CD4-positive, alpha-beta T cell treated with Interleukin-6 at 100 ng/mL for 8 hours (primary cell): ENCODE data around the gene LRRC8D.
"Not testable (repeated sequence)": the region's sequence is repeated elsewhere in the genome, so short reads cannot be mapped to it uniquely, and the experiment has no call there.

Source experiments
- DNase-seq: peaks from one replicate; pipeline ENCODE4 v3.0.0-alpha.2; 2020; ENCODE audit warnings: mixed read lengths, low spot score

The LRRC8D gene

DNA sequence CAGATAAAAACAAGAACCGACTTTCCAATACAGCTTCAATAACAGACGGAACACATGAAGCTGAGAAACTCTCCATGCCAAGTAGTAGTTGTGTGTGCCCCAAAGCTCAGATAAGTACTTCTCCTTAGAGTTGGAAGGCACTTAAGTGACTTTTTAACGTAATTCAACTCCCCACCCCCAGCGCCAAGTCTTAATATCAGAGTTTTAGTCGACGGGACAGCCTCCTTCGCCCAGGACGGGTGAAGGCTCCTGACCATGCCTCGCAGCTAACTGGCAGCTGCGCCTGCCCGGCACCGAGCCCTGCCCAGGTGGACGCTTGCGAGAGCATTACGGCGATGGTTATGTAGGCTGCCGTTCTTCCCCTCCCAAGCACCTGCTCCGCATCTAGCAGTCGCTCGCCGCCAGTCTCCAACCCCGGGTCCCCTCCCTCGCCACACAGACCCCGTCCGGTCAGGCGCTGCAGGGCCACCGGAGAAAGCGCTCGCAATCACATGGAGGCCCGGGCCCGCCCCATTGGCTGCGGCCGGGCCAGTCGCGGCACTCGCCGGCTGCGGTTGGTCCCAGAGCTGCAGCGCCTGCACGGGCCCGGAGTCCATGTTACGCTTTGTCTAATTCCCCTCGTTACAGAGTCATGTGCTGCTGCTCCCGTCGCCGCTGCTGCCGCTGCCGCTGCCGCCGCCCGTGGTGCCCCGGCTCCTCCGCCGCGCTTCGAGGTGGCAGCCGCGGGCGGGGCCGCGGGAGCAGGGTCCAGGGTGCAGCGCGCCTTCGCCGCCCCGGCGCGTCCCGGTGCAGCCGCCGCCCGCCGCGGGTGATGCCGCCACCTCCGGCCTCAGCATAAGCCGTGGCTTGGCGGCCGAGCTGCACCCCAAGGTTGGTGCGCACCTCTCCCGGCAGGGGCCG lies at the start of gene LRRC8D:
Gene LRRC8D, plus strand, starts transcription at position 611 of the 900 bp plus-strand sequence. CDS start 112,037 bp downstream, outside the sequence.
- DNase-seq, result peak; percentile 62

DNA sequence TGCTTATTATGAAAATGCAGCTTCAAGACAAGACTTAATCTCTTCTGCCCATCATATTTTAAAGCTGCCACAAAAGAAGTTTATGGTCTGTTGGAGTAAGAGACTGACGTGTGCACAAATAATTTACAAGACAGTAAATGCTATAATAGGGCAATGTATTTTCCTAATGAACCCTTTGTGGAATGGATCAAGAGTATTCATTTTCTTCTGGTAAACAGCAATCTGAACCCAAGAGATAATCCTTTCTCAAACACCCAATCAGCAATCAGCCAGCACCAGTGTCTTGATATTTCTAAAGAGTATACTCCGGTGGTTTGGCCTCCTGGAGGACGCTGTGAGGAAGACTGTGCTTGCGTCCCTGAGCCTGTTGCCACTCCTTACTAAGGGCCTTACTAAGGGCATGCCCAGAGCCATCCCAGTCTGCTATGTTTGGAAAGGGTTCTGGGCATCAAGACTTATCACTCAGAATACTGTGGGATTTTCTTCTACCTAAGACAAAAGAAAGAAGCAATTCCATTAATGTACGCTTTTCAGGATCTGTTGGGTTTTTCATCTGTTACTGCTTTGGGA lies 48.8 kb upstream of the LRRC8D start:
- DNase-seq, result no peak

DNA sequence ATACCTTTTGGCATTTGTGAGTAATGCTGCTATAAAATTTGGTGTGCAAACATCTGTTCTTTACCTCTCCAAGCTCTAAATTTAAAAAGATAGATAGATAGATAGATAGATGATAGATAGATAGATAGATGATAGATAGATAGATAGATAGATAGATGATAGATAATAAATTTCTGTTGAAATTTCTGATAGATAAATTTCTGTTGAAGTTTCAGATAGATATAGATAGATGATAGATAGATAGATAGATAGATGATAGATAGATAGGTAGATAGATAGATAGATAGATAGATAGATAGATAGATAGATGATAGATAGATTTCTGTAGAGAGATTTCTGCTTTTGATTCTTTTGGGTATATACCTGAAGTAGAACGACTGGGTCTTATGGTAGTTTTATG lies 44.7 kb upstream of the LRRC8D start:
- not testable (repeated sequence) for DNase-seq

DNA sequence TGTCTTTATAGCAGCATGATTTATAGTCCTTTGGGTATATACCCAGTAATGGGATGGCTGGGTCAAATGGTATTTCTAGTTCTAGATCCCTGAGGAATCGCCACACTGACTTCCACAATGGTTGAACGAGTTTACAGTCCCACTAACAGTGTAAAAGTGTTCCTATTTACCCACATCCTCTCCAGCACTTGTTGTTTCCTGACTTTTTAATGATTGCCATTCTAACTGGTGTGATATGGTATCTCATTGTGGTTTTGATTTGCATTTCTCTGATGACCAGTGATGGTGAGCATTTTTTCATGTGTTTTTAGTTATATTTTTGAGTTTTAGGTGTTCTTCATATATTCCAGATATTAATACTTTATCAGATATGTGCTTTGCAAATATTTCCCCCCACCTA lies 43.6 kb upstream of the LRRC8D start:
- not testable (repeated sequence) for DNase-seq

DNA sequence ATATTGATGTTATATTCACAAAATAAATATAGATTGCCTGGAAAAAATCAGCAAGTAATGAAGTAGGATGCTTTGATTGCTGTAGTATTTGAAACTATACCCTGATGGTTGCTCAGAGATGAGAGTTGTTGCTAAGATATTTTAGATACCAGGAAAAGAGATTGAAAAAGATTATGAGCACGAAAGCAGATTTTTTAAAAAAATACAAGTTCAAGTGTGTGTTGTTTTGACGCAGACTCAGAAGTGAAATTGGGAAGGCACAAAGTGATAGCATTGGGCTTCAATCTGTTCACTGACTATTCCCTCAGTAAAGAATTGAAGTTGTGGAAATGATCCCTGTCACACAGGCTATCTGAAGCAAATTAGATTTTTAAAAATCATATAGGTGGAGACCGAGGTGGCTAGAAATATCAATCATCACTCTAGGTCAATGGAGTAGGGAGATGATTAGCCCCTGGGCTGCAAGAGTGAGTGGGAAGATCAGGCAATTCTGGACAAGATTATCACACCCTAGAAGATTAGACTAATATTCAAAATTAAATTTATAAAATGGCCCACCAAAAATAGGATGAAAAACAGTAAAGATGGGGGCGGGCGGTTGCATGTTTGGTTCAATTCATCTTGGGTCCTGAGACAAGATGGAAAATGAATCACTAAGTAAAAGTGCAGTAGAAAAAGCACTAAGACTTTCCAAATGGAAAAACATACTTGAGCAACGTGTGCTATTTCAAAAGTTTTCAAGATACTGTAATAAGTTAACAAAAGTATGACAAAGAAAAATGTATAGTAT lies 41.5 kb upstream of the LRRC8D start:
- no peak for DNase-seq

DNA sequence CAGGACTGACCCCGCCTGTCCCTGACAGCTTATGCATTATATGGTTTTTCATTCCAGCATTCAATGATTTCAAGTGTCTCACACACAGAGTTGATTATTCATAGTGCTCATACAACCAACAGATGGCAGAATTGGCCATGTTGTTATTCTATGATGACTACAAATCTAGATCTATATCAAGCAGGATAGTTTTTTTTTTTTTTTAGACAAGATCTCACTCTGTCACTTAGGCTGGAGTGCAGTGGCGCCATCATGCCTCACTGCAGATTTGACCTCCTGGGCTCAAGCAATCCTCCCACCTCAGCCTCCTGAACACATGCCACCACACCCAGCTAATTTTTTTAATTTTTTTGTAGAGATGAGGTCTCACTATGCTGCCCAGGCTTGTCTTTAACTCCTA lies 40.1 kb upstream of the LRRC8D start:
- peak; percentile 16 for DNase-seq

DNA sequence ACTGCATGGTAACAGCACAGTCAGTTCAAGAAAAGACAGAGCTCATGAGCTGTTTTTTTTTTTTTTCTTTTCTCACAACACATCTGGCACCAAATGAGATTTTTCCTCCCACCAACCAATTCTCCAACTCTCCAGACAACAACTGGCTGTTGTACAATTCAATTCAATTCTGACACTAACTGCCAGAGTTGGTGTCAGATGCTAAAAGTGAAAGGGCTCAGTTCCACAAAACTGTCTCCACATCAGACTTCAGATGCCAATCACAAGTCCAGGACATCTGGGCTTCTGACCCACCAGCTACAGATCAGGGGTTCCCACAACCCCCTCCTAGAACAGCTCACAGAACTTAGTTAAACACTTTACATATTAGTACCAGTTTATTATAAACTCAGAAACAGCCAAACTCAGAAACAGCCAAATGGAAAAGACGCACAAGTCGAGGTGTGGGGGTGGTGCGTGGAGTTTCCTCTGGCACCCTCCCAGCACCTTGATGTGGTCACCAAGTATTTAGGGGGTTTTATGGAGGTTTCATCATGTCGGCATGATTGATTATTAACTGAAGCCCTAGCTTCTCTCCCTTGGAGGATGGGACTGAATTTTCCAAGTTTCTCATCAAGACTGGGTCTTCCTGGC lies 39.2 kb upstream of the LRRC8D start:
- peak; percentile 18 for DNase-seq

DNA sequence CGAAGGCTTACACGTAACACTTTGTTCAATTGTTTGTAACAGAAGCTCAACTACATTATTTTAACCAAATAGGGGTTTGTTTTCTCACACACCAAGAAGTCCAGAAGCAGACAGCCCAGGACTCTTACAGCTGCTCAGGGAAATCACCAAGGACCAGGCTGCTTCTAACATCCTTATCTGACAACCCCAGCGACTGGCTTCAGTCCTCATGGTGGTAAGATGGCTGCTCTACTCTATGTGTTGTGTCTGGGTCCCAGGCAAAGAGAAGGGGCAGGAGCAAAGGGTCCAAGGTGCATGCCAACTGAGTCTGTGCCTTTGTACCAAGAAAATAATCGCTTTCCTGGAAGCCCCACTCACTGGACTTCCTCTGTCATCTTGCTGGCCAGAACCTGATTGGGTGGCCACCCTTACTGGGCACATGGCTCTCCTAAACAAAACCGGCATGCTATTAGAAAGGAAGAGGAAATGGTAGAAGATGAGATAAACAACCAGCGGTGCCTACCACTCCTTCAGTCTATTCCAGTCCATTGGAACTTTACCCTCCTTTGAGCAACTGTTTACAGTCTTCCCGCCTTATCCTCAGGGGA lies 34.1 kb upstream of the LRRC8D start:
- no peak for DNase-seq

DNA sequence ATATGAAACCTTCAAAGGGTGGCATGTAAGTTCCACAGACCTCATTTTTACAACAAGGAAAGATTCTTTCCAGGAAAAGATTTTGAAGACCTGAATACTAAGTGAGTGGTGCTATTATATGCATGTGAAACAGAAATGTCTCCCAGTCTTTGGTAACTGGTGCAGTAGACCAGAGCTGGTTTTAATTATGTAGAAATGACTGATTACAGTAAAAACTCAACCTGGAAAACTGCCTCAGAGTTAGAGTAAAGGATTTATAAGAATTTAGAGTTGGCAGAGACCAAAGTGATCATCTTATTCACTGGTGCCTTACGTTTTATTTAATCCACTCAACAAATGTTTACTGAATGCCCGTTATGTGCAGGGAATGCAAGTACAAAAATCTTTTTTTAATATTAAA lies 30.2 kb upstream of the LRRC8D start:
- DNase-seq, result no peak

DNA sequence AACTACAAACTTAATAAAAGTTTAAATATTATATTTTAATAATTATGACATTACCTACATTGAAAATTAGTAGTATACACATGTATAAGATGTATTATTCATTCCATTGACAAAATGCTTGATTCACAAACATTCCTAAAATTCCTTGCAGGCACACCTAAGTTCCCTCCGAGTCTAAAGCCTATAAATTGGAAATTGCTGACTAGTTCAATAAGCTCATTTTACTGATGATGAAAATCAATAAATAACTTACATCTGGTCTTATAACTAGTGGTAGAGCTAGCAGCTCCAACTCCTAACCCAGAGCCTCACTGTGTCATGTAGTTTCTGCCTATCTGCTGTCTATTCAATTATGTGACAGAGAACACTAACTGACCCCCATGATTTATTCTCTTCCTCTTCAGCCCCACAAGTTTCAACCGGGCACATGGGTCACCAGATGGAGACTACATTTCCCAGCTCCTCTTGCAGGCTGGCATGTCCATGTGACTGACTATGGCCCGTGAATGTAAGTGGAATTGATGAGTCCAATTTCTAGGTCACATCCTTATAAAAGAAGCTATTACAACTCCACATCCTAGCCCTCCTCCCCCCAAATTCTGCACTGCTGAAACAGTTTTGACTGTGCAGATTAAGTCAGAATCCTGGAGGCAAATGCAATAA lies 29.6 kb upstream of the LRRC8D start:
- no peak for DNase-seq

DNA sequence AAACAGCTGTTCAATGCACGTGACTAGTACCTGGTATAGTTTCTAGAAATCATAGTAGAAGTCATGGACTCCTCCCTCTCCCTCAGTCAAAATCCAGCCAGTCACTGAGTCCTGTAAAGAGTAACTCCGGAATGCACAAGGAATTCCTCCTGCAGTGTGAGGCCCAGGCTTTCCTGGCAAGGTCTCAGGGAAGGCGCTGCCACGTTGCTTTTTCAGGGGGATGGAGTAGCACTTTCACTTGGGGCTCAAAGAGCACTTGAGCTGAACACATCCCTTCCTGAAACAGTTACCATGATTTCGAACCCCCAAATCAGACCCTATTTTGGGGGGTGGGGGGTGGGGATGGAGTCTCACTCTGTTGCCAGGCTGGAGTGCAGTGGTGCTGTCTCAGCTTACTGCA lies 26.4 kb upstream of the LRRC8D start:
- DNase-seq, result no peak

DNA sequence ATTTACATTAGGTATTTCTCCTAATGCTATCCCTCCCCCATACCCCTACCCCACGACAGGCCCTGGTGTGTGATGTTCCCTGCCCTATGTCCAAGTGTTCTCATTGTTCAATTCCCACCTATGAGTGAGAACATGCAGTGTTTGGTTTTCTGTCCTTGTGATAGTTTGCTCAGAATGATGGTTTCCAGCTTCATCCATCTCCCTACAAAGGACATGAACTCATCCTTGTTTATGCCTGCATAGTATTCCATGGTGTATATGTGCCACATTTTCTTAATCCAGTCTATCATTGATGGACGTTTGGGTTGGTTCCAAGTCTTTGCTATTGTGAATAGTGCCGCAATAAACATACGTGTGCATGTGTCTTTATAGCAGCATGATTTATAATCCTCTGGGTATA lies 25.3 kb upstream of the LRRC8D start:
- not testable (repeated sequence) for DNase-seq

DNA sequence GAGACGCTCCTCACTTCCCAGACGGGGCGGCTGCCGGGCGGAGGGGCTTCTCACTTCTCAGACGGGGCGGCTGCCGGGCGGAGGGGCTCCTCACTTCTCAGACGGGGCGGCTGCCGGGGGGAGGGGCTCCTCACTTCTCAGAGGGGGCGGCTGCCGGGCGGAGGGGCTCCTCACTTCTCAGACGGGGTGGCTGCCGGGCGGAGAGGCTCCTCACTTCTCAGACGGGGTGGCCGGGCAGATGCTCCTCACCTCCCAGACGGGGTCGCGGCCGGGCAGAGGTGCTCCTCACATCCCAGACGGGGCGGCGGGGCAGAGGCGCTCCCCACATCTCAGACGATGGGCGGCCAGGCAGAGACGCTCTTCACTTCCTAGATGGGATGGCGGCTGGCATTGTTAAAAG lies 23.0 kb upstream of the LRRC8D start:
- DNase-seq, result not testable (repeated sequence)

DNA sequence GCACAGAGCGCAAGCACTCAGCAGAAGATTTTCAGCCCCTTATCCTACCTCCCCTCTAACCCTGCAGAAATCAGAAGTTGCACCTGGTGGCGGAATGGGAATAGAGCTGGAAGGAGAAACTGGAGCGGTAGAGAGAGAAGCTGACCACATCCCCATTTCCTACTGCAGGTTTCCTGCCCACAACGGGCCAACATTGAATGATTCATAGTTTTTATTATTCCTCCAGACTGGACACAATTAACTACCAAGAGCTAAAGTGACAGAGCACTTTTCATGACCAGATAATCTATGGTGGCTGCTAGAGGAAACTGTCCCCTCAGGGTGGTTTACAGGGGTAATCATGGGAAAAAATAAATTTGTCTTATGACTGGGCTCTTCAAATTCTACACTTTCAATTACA lies 21.3 kb upstream of the LRRC8D start:
- no peak for DNase-seq

DNA sequence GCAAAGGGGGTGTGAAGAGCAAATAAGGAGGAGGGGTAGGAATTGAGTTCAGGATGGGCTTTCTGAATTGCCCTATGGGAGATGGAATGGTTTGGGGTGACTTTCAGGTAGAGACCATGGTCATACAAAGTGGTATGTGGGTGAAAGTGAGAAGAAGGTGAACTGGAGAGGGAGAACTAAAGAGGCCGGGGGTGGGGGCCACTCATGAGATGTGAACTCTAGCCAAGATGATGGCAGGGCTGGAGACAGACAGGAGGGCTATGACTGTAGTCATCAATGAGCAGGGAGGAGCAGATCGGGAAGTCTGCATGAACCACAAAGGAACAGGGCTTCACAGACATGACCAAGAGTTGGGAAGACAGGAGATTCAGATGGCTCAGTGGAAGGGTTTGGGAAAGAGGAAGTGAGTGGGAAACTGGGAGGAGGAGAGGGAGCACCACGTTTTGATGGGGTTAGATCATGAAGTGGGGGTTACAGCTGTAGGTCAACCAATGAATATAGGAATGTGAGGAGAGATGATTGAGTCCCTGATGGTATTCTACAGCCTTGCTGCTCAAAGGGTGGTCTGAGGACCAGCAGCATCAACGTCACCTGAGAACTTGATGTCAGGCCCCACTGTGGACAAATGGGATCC lies 20.7 kb upstream of the LRRC8D start:
- no peak for DNase-seq

DNA sequence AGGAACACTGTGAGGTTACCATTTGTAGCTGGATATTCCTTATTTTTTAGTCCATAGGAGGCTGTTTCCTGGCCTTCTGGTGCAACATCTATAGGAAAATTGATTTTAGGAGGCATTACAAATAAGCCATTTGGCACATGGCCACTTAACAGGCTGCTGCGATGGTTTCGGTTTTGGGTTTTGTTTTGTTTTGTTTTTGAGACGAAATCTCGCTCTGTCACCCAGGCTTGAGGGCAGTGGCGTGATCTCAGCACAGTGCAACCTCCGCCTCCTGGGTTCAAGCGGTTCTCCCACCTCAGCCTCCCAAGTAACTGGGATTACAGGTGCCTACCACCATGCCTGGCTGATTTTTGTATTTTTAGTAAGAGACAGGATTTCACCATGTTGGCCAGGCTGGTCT lies 20.1 kb upstream of the LRRC8D start:
- DNase-seq, result no peak

DNA sequence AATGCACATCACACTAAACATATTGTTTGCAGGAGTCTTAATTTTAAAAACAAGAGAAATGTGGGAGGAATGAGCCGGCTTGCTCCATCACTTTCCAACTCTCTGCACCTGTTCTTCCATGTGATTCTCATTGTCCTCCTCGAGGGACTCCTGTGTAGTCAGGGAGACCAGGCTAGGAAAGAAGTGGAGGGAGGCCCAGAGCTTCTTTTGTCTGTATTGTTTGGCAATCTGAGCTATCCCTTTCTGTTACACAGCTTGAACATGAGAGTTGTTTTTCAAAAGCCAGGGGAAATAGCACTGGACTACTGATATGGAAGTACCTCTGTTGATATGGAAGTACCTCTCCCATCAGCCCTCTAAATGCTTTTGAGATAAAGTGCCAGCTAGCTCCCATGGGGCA lies 18.8 kb upstream of the LRRC8D start:
- DNase-seq, result no peak

DNA sequence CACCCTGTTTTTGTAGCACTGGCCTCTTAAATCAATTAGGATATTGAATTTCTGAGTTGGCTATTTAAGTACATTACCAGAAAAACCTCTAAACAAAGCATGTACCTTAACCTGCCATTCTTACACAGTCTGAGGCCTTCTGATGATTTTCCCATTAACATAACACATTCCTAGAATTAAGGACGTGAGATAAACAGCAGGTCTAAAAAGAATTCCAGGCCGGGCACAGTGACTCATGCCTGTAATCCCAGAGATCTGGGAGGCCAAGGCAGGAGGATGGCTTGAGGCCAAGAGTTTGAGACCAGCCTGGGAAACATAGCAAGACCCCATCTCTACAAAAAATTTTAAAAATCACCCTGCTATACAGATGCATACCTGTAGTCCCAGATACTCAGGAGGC lies 18.0 kb upstream of the LRRC8D start:
- no peak for DNase-seq

DNA sequence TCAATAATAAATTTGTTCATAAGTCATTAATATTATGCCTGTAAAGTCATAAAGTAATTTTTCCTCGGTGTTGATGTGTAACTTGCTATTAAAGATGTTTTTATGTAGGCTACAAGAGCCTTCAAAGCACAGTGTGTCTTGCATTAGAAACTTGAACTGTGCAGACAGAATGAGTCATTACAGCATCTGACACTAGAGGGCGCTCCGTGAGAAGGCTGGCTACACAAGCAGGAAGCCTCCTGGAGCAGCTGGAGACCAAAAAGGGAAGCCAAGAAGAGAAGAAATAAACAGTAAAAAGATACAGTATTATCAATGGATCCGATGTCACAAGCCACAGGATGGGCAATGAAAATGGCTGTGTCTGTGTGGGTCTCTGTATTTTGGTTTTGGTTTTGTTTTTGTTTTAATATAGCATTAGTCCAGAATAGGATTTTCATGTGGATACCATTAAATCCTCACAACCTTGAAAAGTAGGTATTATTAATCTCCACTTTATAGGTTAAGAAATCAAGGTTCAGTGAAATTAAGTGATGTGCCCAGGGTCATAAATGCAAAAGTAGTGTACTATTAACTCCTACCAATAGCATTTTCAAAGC lies 16.1 kb upstream of the LRRC8D start:
- peak; percentile 84 for DNase-seq

DNA sequence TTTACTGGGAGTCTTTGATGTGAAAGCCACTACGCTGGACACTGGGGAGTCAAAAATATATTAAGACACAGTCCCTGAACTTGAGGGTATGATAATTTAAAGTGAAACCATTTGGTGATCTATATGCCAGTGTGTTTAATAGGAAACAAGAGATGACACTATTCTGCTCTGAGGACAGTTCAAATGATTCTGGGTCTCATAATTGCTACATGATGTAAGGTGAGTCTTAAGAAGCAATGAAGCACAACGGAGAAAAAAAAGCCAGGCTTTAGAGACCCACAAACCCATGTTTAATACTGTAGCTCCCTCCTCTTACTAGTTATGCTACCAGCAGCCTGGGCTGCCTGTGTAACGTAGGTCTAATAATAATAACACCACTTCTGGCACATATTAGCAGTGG lies 14.2 kb upstream of the LRRC8D start:
- no peak for DNase-seq

DNA sequence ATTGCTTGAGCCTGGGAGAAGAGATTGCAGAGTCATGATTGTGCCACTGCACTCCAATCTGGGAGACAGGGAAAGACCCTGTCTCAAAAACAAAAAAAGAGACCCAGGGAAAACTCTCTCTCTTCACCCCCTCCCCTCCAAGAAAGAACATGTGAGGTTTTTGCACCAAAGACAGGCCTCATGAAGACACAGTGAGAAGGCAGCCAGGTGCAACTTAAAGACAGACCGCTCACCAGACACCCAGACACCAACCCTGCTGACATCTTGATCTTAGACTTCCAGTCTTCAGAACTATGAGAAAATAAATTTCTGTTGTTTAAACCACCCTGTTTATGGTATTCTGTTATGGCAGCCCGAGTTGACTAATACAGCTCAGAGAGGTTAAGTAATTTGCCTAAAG lies 13.3 kb upstream of the LRRC8D start:
- no peak for DNase-seq
